Panc1 (cell line): ENCODE data around the gene EYS.

ENCODE experiments used
- POLR2AphosphoS5 ChIP-seq: IDR thresholded peaks from 2 replicates; pipeline ENCODE4 v1.6.1; 2012; ENCODE audit warnings: mild to moderate bottlenecking, low read depth, low read length, moderate library complexity
- TF ChIP-seq, protein P1 (sequence below): fragments of 450-650 bp; IDR thresholded peaks from 2 replicates; pipeline ENCODE4 v1.5.1; 2017; ENCODE audit warnings: mild to moderate bottlenecking

DNA sequence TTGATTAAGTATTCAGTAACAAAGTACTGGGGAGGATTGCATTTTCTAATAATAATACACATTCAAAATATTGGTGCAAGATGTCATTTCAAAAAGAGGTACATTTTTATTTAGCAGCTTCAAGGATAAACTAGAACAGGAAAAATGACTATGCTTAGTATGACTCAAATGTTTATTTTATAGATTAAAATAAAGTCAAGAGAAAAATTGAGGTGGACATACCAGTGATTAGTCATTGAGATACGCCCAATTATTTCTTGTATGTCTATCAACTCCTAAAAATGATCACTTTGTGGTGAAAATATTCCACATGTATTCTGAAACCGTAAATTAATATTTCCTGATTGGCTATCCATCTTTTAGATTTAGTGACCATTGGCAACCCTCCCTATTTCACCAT is 1974.7 kb downstream of the EYS start:
- TF ChIP-seq, protein P1, sequence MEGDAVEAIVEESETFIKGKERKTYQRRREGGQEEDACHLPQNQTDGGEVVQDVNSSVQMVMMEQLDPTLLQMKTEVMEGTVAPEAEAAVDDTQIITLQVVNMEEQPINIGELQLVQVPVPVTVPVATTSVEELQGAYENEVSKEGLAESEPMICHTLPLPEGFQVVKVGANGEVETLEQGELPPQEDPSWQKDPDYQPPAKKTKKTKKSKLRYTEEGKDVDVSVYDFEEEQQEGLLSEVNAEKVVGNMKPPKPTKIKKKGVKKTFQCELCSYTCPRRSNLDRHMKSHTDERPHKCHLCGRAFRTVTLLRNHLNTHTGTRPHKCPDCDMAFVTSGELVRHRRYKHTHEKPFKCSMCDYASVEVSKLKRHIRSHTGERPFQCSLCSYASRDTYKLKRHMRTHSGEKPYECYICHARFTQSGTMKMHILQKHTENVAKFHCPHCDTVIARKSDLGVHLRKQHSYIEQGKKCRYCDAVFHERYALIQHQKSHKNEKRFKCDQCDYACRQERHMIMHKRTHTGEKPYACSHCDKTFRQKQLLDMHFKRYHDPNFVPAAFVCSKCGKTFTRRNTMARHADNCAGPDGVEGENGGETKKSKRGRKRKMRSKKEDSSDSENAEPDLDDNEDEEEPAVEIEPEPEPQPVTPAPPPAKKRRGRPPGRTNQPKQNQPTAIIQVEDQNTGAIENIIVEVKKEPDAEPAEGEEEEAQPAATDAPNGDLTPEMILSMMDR, result no peak
- no peak for TF ChIP-seq POLR2AphosphoS5
